Stimulated activated CD8-positive, alpha-beta memory T cell treated with anti-CD3 and anti-CD28 coated beads, Interleukin-2, amount 100 ng/mL, for 48 hours (primary cell): ENCODE results near the gene ST7.

Source experiments
- DNase-seq, 2 donors: peaks; one replicate each; pipeline ENCODE4 v3.0.0-alpha.2; 2020; ENCODE audit warnings: low read depth in 2 of 2

Gene ST7

GRCh38 chr7:117066668-117067067, 113.4 kb downstream of the ST7 start:
- no peak for DNase-seq

GRCh38 chr7:117067340-117067739, 114.0 kb downstream of the ST7 start:
- DNase-seq = no peak

DNA sequence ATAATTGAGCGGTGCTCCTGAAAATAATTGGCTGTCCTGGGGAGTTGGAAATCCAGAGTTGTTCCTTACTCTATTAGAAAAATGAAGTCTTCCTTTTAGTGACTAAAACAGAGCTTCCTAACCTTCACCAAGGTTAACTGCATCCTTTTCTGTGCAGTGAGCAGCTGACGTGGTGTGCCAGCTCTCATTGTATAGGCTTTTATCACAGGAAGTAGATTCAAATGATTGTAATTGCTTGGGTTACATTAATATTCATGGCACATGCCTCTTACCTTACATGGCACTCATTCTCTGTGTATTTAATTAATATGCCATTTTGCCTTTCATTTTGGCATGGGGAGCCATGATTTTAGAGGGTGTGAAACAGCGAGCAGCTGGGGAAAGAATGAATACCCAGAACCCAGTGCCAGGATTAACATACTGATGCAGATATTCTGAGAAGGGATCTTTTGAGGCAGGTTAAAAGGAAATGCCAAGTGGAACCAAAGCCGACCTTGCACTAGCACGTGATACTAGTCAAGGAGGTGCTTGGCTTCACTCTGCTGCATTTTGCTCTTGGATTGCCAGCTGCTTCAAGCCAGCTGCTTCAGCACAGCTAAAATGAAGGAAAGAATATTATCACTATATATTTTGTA, 115.3 kb downstream of the ST7 start:
- DNase-seq = no peak

- DNase-seq = no peak
Observed at GRCh38 chr7:117069379-117069778, 116.1 kb downstream of the ST7 start.

DNA sequence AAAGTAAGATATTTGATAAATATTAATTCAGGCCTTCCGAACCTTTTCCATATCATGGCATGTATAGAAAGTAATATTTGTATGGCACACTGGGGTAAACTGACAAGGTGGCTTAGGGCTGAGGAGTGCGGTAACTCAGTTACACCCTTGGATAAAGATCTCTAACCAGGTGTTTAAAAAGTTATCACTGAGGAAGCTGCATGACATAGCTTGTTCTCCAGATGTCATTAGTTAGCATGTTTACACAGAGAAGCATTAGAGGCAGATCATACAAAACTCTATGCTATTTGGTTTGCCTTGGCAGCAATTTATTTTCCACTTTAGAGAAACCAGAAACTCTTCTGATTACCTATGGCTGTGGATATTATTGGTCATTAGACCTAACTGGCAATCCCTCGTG, 118.2 kb downstream of the ST7 start:
- DNase-seq = no peak

GRCh38 chr7:117072620-117073118, 119.4 kb downstream of the ST7 start:
- DNase-seq = no peak

GRCh38 chr7:117074378-117074777, 121.1 kb downstream of the ST7 start:
- DNase-seq = no peak

- no peak for DNase-seq
Observed at GRCh38 chr7:117075934-117076333, 122.6 kb downstream of the ST7 start.

DNA sequence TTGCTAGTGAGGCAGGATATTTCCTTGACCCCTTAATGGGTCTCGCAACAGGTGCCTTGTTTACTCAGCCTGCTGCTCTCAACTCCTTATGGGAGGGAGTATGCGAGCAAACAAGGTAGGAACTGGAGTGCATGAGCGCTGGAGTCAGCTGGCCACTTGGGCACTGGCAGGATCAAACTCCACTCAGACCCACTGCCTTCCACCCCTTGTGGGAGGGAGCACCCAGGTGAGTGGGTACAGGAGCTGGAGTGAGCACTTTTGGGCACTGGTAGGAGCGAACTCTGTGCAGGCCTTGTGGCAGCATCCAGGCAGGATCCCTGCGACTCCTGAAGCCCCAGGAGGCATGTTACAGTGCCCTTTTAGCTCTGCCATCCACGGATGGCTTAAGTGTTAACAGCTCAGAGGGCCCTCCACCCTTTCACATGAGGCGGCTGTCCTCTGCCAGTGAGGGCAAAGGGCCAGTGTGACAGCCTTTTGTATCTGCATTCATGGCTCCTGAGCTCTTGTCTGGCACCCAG, 123.2 kb downstream of the ST7 start:
- no peak for DNase-seq

DNA sequence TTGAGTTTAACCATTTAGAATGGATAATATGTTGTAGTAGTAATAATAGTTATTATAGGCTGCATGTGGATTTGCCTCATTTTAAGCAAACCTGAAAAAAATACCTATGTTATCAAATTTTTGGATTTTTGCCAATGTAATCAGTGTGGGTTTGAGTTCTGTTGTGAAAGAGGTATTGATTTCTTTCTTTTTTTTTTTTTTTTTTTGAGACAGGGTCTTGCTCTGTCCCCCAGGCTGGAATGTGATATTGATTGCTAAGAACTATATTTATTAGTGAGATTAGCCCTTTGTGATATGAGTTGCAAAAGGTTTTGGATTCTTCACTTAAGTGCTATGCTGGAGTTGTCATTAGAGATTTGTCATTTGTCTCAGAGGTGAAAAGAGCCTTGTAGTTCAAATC, 124.4 kb downstream of the ST7 start:
- no peak for DNase-seq

DNA sequence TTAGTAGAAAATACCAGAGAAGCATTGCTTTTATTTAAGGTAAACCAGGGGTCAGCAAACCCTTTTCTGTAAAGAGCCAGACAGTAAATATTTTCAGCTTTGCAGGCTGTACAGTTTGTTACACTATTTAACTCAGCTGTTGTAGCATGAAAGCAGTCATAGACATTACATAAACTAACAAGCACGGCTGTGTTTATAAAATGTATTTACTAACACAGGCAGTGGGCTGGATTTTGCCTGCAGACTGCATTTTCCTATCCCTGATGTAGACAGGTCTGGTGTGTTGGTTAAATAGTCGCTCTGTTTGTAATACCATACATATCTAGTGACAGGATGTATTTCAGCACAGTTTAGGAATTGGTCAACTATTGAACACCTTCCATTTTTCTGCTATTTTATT, 129.3 kb downstream of the ST7 start:
- no peak for DNase-seq

GRCh38 chr7:117083648-117084047, 130.3 kb downstream of the ST7 start:
- DNase-seq = no peak

DNA sequence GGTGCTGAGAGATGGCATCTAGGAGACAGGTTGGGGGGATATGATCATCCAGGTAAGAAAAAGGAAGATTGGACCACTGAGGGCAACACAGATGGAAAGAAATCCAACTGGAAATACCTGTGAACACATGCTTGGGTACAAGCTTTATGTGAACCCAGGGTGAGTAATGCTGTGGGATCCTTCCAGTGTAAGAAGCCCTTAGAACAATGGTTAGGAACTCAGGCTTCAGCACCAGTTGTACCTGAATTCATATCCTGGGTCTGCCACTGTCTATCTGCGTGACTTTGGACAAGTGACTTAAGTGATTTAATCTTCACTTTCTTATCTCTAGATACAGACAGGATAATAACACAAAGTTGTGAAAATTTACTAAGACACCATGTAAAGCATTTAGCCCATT, 131.0 kb downstream of the ST7 start:
- DNase-seq = no peak

DNA sequence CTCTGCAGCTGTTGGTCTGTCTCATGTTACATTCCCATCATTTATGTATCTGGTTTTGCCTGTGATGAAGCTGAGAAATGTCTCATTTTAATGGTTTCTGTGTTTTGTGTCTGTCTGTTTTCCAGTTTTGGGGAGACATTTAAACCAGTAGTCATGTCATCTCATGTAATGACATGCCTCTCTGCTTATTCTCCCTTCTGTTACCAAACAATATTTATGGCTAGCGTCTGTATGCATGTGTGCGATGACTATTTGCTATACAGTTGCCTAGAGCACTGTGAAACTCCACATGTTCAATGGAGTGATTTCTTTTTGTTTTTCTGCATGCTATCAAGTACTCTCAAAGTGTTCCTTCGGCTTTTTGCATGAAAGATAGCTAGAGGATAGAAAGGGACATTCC, 132.0 kb downstream of the ST7 start:
- DNase-seq = no peak

GRCh38 chr7:117085769-117086463, 132.6 kb downstream of the ST7 start:
- DNase-seq = no peak

DNA sequence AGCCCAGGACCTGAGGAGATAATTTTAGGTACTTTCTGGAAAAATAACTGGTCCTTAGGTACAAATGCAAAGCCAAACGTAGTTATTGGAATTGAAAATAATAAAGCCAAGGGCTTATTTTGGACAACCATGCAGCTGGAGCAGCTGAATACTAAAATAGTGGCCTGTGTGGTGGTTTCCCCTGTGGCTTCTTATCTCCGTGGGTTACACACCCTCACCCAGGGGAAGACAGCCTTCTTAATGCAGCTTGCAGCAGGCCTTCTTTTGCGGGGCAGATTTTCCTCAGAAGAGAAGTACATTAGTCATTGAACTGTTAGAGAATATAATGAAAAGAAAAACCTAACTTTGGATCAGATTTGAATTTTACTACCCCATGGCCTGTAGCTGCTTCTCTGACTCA, 133.5 kb downstream of the ST7 start:
- no peak for DNase-seq

GRCh38 chr7:117087639-117088396, 134.5 kb downstream of the ST7 start:
- DNase-seq = no peak

- DNase-seq = no peak
Observed at GRCh38 chr7:117088623-117089194, 135.4 kb downstream of the ST7 start.

- DNase-seq = no peak
Observed at GRCh38 chr7:117090791-117091190, 137.5 kb downstream of the ST7 start.

GRCh38 chr7:117091721-117092120, 138.4 kb downstream of the ST7 start:
- DNase-seq = no peak

GRCh38 chr7:117092785-117093184, 139.5 kb downstream of the ST7 start:
- DNase-seq = no peak

DNA sequence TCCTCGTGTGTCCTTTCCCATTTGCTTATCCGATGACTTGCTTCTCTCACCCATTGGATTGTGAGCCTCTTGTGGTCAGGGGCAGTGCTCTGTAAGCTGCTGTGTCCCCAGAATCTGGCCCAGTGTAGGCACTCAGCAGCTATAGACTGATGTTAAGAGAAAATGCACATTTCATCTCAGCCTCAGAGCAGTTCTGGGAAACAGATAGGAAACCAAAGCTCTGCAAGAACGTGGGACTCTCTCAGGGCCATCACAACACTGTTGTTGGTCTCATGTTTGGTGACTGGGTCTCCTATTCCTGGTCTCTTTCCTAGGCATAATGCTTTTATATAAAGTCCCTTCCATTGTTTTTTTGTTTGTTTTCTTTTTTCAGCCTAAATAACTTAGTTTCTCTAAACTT, 141.2 kb downstream of the ST7 start:
- DNase-seq = no peak
